ENCODE results near the gene ZFAND3.
A peak's percentile ranks its signal among the peaks of the same experiment; 100 is the strongest.

Gene ZFAND3

DNA sequence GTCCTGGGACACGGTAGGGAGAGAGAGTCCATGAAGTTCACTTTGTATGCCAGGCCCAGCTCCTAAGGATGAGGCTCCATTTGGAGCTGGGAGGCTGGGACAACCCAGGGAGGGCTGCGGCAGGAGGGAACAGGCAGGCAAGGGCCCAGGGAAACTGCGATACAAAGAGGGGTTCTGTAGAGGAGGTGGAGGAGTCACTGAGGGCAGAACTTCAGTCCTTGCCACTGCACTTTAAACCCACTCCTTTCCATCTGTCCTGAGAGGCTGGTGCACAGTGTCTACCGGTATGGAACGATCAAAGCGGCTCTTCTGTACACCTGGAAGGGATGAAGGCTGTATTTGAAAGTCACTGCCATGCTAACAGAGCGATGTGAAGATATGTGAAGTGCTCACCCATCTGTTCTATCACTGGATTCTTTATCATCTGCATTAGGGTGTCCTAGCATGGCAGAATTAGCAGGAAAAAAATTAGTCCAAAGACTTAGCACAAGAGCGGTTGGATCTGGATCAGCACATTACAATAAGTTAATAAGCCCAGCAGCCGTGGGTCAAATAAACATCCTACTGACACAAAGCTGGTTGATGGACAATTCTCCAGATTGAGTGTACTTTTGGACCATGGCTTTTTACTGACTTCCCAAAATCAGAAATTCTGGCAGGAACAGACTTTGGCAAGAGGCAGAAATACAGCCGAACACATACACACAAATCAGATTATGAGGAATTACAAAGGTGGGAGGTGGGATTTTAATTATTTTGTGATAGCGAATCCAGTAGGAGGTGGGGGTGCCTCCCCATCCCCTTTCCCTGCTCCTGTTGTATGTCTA lies 20.9 kb upstream of the ZFAND3 start:
- no peak for DNase-seq

DNA sequence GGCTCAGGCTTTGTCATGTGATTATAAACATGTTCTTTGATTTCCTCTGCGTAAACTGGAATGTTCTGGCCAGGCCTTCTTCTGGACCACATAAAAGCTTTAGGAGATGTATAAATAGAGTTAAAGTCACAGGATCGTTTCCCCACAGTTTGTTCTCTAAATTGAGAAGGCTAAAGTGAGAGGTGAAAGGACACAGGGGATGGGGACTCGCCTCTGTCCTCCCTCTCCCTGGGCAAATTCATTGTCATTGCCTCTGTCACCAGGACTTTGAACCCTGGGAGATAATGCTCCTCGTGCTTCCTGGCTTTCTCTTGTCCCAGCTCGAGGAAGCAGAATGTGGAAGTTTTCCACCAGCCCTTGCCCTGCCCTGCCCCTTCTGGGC lies 20.3 kb upstream of the ZFAND3 start:
- no peak for DNase-seq

DNA sequence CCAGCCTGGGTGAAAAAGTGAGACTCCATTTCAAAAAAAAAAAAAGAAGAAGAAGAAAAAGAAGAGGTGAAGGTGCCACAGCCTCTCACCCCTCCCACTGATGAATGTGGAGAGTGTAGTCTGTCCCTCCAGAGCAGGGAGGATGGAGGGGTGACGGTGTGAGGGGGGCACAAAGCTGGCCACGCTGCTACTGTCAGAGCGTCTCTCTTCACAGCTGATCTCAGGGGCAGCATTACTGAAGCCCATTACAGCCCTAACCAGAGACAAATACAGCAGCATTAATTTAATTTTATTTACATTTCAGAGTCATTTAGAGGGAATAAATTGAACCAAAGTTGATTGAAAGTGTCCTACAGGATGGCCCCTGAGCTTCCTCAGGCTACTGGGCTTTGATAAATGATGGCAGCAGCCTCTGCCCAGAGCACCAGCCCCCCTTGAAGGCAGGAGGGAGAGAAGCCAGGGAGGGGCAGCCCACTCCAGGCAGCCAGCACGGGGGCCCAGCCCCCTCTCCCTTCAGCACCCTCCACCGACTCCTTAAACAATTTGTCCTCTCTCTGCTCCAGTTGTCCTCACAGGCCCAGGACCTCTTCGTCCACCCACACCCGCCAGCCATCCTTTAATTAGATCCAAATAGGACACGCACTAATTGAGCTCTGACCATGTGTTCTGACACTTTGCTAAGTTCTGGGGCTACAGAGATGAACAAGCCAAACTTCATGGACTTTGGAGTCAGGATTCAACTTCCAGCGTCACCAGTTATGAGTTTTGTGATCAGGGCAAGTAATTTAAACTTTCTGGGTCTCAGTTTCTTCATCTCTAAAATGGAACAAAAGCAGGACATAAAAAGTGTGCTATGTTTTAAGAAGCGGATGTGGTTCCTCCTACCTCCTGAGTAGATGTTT lies 18.6 kb upstream of the ZFAND3 start:
- no peak for DNase-seq

DNA sequence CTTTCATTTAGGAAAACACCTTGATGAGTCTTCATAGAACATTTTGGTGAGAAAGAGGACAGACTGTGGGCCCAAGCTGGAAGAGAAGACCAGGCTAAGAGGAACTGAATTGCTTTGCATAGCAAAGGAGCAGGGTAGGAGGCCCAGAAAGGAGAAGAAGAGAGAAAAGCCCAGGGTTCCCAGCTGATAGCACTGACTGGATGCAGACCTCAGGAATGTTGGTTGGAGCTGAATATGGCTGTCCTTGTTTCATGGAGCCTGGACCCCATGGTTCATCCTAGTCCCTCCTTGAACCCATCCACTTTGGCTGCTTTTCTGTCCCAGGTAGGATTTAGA lies 18.0 kb upstream of the ZFAND3 start:
- peak; percentile 27 to 28 for DNase-seq

DNA sequence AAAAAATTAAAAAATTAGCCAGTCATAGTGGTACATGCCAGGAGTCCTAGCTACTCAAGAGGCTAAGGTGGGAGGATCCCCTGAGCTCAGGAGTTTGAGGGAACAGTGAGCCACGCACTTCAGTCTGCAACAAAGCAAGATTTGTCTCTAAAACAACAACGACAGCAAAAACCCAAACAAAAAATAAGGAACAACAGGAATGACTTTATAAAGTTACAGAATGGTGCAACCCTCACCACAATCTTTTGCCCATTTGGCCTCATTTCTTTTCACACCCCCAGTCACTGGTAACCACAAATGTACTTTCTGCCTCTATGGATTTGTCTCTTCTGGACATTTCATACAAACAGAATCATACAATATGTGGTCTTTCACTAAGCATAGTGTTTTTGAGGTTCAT lies 16.7 kb upstream of the ZFAND3 start:
- DNase-seq: peak; percentile 88

DNA sequence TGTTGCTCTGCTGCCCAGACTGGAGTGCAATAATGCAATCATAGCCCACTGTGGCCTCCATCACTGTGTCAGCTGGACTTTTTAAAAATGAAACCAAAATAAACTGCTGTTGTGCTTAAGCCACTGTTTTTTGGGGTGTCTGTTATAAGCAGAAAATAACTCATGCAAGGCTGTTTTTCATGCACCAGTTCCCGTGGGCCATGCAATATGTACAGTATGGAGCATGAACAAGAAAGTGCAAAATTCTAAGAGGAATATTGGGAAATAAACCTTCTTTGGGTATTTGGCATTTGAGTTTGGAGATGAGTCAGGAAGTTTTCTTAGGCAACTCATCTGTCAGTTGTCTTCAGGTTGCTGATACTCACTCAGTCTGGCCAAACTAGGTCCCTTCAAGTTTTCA lies 14.9 kb upstream of the ZFAND3 start:
- DNase-seq: peak; percentile 21 to 34

DNA sequence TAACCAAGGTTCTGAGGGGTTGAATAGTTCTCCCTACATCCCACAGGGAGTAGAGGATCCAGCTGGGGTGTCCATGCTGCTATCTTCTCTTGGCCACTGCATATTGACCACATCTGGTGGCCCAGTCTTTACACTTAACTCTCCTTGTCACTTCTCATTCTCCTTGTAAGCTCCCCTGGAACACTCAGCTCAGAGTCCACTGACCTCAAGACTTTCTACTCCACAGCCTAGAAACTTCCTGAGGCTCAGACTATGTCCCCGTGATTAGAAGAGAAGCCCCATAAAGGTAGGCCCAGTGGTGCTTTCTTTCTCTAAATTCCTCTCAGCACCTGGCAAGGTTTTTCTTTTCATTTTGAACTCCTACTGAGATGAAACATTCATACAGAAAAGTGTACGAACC lies 13.3 kb upstream of the ZFAND3 start:
- DNase-seq: no peak

DNA sequence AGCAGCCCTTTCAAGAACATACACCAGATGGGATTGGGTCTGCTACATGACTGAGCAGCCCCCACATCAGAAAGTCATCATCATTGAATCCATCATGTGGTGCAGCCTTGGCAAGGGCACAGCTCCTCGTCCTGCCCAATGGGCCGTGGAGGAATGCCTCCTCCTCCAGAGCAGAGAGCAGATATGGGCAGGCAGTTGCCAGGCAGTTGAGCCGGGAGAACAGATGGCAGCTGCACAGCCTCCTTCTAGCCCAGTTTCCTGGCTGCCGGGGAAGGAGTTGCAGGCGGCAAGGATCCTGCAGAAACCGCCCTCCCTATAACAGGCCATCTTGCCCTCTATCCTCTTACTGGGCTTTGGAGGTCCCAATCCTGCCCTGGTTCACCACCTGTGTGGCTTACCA lies 11.9 kb upstream of the ZFAND3 start:
- DNase-seq: no peak

DNA sequence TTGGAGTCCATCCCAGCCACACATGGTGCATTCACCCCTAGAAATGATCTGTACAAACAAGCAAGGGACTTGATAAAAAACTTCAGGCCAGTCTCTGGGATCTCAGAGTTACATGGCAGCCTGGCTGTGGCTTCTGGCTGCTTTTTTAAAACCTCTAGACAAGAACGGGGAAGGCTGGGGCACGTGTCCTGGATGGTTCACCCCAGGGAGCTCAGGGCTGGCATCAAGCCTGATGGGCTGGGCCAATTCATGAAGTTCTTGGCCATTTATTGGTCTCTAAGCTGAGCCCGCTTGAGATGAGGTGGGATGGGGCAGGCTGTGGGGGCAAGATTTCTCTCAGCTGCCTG lies 10.4 kb upstream of the ZFAND3 start:
- no peak for DNase-seq

DNA sequence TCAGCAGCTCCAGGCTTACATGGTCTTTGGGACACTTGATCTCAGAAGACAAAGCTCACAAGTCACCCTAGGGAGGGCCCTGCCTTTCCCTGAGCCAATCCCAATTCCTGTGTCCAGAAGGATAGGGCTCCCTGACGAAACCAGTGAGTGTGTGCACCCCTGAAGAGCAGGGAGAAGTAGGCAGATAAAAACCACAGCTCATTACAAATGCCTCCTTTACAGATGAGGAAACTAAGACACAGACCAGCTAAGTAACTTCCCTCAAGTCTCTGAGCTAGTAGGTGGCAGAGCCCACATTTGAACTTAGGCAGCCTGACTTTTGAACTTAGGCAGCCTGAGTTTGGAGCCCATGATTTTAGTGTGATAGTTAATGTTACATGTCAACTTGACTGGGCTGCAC lies 6.7 kb upstream of the ZFAND3 start:
- peak; percentile 66 to 77 for DNase-seq

DNA sequence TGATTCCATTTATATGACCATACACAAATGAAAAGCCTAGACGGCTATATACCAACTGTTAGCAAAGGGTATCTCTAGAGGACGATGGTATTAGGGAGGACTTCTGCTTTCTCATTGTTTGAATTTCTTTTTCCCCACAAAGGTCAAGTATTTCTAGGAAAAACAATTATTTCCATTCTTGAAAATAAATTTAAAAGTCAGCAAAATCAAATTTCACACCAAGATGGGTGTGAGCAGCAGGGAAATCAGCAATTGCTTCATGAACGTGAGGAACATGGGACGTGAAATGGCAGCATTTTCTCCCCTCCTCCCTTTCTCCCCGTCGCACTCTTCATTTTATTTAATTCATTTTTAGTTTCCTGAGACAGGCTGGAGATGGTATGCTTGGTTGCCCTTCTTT lies 5.2 kb upstream of the ZFAND3 start:
- DNase-seq: no peak

DNA sequence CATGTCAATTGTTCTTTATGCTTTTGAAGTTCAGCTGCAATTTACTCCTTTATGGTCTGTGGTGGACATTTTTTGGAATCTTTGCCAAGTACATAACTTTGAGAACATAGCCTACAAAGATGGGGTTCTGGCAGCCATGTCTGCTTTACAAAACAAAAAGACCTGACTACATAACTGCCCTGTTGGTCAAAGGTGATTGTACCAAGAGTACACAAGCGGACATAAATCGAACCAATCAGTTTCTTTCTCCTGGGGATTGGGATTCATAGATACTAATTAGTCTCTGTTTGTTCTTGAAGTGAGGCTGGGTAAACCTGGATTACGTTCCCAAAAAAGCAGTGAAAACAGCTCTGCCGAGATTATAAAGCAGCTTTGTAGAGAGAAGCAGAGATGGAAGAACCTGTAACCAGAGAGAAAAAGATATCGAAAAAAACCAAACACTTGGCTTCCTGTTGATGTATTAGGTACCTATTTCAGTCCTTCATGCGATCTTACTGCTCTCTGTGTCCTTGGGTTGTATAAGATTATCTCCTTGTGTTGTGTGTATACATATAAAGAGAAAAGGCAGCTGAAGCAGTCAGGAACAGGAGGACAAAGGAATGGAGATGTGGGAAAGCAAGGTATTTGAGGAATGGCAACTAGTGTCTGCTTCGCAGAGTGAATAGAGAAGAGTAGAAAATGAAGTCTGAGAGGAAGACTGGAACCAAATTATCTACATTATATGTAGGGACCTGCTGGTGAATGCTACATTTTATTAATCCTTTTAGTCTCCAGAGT lies 2.7 kb upstream of the ZFAND3 start:
- DNase-seq: no peak

DNA sequence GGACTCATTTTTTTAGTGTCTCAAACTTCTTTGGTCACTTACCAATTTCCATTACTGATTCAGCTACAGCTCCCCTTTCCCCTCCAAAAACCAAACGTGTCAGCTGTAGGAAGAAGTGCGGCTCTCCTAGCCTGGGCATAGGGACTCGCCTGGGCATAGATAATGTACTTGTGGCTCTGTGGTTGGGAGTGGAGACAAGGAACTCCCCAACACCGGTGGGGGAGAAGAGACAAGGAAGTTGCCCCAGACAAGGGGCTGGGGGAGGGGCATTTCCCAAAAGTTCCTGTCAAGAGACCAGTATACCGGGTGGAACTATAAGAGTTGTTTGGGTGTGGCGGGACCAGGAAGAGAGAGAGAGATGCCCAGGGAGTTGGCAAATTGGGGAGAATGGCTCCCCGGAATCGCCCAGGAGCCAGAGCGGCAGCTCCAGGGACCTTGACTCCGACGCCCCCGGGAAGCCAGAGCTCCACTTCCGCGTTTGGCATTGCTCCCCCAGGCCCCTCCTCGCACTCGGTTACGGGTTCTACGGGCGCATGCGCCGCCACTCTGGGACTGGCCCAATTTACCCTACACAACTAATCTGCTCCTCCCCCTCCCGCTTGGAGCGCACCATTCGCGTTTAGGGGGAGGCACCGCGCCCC lies 871 bp upstream of the ZFAND3 start:
- peak; percentile 97 to 98 for DNase-seq

DNA sequence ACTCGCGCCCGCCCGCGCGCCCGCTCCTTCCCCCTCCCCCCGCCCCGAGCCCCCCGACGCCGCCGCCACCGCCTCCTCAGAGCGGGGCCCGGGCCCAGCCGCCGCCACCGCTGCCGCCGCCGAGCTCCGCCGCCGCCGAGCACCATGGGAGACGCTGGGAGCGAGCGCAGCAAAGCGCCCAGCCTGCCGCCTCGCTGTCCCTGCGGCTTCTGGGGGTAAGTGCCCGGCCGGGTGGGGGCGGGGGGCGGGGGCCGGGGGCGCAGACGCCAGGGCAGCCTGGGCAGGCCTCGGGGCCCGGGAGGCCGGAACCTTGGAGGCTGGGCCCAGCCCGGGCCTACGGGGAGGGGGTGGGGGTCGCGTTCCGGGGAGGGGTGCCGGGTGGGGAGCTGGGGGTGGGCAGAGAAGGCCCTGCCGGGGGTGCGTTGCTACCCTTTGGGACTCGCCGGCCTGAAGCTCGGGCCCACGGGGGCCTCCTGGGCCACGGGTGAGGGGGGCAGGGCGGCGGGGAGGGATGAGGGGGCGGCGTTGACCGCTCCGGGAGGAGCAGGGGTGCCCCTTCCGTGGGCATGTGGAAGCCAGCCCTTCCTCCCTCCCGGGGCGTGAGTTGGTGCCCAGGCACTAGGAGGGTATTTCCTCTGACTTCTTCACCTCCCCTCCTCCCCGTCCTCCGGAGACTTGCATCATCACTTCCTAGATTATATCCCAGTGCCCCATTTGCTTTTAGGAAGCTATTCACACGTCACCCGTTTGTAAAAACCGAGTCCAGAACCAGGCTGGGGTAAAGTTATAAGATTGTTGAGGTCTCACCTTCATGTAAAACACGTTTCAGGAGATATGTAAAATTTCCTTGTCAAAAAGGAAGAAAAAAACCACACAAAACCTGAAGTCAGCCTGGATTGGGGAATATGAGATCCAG lies 533 bp downstream of the ZFAND3 start:
- peak; percentile 88 to 93 for DNase-seq

DNA sequence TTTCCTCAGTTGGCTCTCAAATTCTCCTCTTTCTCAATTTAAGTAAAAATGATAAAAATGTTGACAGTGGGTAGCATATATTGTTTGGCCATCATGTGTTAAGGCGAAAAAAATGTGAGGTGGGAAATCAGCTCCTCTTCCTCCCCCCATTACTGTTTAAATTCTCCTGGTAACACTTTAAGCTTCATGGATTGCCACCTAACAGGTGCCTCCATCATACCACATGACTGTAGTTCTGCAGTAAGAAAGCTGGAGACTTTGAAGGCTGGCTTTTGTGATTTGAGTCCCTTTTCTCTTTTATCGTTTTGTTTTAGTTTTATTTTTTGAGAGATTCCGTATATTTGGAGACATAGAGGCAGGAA lies 1.2 kb downstream of the ZFAND3 start:
- DNase-seq: no peak

DNA sequence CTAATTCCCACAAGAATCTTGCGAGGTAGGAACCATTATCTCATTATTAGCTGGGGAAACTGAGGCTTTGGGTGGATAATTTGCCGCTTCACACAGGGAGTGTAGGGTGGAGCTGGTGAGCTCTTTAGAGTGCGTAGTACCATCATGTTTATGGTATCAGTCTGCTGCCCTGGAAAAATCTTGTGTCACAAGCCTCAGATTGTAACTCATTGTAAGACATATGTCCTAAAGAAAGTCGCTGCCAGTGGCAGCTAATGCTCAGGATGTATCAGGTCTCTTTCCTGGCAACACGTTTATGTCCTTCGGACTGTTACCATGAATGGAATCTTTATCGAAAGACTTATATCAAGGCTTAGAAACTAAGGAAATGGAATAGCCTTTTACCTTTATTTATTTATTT lies 1.9 kb downstream of the ZFAND3 start:
- no peak for DNase-seq

DNA sequence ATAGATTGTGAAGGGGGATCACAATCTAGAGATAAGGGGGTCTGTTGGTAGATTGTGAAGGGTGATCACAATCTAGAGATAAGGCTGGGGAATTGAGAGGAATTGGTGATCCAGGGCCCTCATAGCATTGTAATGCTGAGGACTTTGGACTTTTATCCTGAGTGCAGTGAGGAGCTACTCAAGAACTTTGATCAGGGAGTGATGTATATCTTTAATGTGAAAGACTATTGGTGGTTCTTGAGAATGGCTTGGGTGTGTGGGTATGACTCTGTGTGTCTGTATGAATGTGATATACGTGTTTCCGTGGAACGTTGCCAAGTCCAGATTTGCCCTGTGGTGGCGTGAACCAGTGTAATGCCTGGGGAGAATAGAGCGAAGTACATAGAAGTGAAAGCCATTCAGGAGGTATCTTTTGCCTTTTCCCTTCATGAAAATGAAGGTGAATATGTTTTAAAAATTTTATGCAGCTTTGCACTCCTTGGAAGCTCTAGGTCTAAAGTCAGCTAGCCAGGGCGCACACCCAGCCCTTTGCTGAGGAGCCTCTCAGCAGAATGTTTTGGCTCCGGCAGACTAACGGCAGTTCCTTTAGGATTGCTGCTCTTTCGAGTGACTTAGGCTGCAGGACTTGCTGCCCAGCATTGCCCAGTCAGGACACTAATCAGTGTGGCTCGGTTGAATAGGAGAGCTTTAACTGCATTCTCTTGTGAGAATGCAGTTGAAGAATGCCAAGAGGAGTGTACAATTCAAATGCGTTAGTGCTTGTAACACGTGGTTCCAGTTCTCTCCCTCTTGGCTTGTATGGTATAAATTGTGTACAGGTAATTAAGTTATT lies 3.5 kb downstream of the ZFAND3 start:
- no peak for DNase-seq

DNA sequence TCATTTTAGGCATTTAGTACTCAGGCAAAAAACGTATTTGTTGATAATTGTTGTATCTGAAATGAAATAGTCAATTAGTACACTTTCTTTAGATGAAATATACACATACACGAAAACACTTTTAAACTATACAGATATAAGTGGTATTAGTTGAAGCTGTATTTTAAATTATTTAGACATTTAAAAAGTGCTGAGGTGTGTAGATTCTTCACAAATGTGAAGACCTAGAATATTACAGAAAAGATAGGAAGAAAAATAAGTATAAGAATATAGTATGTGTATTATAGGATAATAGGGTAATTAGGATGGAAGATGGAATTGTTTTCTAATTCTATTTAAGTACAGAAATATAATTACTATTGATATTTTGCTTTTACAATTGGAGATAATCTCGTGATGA lies 4.6 kb downstream of the ZFAND3 start:
- no peak for DNase-seq

DNA sequence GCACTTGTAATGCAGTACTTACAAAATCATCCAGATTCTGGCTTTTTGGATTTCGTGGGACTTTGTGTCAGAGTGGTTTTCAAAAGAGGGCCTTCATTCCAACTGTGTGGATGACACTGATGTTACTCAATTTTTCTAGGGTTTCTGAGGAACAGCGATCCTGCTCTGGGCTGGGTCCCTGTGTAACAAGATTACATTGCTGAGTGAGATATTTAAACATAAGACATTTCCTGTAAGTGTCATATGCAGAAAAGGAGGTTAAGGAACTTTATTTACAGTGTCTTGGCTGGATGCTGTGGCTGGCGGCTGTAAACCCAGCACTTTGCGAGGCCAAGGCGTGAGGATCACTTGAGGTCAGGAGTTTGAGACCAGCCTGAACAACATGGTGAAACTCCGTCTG lies 6.7 kb downstream of the ZFAND3 start:
- DNase-seq: peak; percentile 37 to 80

DNA sequence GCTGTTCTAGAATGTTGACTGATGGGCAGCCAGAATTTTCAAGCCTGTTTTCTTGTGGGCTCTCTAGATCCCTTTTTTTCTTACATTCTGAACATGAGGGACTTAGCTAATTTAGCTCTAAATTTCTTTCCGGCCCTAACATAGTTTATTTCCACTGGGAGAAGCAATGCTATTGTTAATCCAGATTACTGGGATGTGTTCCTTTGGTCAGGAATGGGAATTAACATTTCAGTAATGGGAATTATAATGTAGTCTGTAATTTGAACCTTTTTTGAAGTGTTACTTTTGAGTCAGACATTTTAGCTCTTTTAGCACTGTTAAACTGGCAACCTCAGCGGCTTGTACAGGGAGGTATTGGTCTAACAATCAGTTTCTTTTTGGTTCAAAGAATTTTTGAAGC lies 7.5 kb downstream of the ZFAND3 start:
- DNase-seq: no peak

DNA sequence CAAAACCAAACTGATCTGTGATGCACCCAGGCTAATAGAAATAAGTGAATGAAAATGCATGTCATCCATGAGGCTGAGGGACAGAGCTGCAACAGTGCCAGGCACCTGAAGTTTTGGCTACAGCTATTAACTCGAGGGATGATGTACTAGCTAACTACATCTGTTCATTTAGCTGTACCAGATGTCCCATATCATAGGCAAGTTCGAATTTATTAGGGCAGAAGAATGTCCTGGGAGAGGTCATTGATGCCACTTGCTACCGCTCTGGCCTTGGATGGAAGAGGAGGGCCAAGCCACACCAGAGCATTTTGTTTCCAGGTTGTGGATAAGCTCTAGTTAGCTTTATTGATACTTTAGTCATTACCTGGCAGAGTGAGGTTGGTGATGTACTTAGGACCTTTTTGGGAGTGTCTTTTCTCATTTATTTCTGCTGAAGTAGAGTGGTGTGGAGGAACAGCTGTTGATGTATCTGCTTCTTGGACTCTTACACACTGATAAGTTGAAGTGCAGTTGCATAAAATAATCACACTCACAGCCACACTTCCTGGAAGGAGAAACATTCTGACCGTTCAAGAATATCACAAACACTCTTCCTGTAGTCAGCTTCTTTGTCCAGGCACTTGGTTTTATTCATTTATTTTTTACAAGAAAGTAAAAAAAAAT lies 8.2 kb downstream of the ZFAND3 start:
- DNase-seq: no peak

All from inflammatory macrophage treated with lipopolysaccharide for 1 hour (primary cell).